ENCODE measurements around the gene CSNK1G3.
"Not testable (repeated sequence)": the region's sequence is repeated elsewhere in the genome, so short reads cannot be mapped to it uniquely, and the experiment has no call there.

The CSNK1G3 gene

GRCh38 chr5:123628860-123629544 is 117.0 kb downstream of the CSNK1G3 start:
- DNase-seq (ENCODE audit: low read depth, low spot score), result no peak
- no peak overlapping the region for H3K4me3 ChIP-seq (ENCODE audit: low read depth, low read length)
- no peak for TF ChIP-seq CTCF (IDR thresholded peaks at IDR 0.05; ENCODE audit: insufficient read depth, low read length, missing control alignments)
- ChIA-PET CTCF (no interaction called here), POLR2A (no interaction called here)

- CTCF ChIA-PET, result no interaction called here
- POLR2A ChIA-PET, result no interaction called here
- no peak overlapping the region for H3K4me3 ChIP-seq (ENCODE audit: low read depth, low read length)
- TF ChIP-seq CTCF (IDR thresholded peaks at IDR 0.05; ENCODE audit: insufficient read depth, low read length, missing control alignments), result no peak
- no peak for DNase-seq (ENCODE audit: low read depth, low spot score)
Observed at GRCh38 chr5:123636006-123636405, 124.0 kb downstream of the CSNK1G3 start.

- CTCF ChIA-PET; H3K4me3 ChIP-seq (ENCODE audit: low read depth, low read length); POLR2A ChIA-PET; DNase-seq (ENCODE audit: low read depth, low spot score): not testable (repeated sequence)
Observed at GRCh38 chr5:123637028-123637427, 125.1 kb downstream of the CSNK1G3 start.

GRCh38 chr5:123639244-123639643 is 127.3 kb downstream of the CSNK1G3 start:
- POLR2A ChIA-PET, result no interaction called here
- TF ChIP-seq CTCF (IDR thresholded peaks at IDR 0.05; ENCODE audit: insufficient read depth, low read length, missing control alignments), result no peak
- DNase-seq (ENCODE audit: low read depth, low spot score), result no peak
- CTCF ChIA-PET, result no interaction called here
- H3K4me3 ChIP-seq (ENCODE audit: low read depth, low read length), result no peak overlapping the region

GRCh38 chr5:123645024-123645603 is 133.1 kb downstream of the CSNK1G3 start:
- no peak for DNase-seq (ENCODE audit: low read depth, low spot score)
- TF ChIP-seq CTCF (IDR thresholded peaks at IDR 0.05; ENCODE audit: insufficient read depth, low read length, missing control alignments), result no peak
- ChIA-PET CTCF (no interaction called here), POLR2A (no interaction called here)
- no peak overlapping the region for H3K4me3 ChIP-seq (ENCODE audit: low read depth, low read length)

- TF ChIP-seq CTCF (IDR thresholded peaks at IDR 0.05; ENCODE audit: insufficient read depth, low read length, missing control alignments), result no peak
- ChIA-PET CTCF (no interaction called here), POLR2A (no interaction called here)
- H3K4me3 ChIP-seq (ENCODE audit: low read depth, low read length), result no peak overlapping the region
- no peak for DNase-seq (ENCODE audit: low read depth, low spot score)
Observed at GRCh38 chr5:123647066-123647465, 135.1 kb downstream of the CSNK1G3 start.

GRCh38 chr5:123651234-123651633 is 139.3 kb downstream of the CSNK1G3 start:
- no peak for TF ChIP-seq CTCF (IDR thresholded peaks at IDR 0.05; ENCODE audit: insufficient read depth, low read length, missing control alignments)
- POLR2A ChIA-PET, result no interaction called here
- CTCF ChIA-PET, result interaction anchor here (1.3 kb wide), 1 partner anchor 40 kb away, joined by 3 read pairs; no protein-coding TSS in a partner anchor

More at GRCh38 chr5:123651234-123651633, 139.3 kb downstream of the CSNK1G3 start:
- H3K4me3 ChIP-seq (ENCODE audit: low read depth, low read length), result no peak overlapping the region
- DNase-seq (ENCODE audit: low read depth, low spot score), result no peak
